Activated naive CD8-positive, alpha-beta T cell treated with anti-CD3 and anti-CD28 coated beads, Interleukin-2, amount 50 U/mL, for 24 hours (primary cell): Measurements from ENCODE around the gene SDHB.

Experiments used
- ATAC-seq: fragments of 150-1000 bp; cut with Tn5 transposase; one replicate; pipeline ENCODE4 v1.10.0; 2021
- DNase-seq: peaks from one replicate; pipeline ENCODE4 v3.0.0; 2021
- H3K27ac Mint-ChIP-seq: one replicate; pipeline ENCODE4 v1.8.0; 2021; ENCODE audit warnings: mild to moderate bottlenecking, mixed read lengths
- H3K27me3 Mint-ChIP-seq: one replicate; pipeline ENCODE4 v1.8.0; 2021; ENCODE audit warnings: mixed read lengths
- H3K36me3 Mint-ChIP-seq: one replicate; pipeline ENCODE4 v1.8.0; 2021; ENCODE audit warnings: low read depth, mixed read lengths
- H3K4me1 Mint-ChIP-seq: one replicate; pipeline ENCODE4 v1.8.0; 2021; ENCODE audit warnings: mixed read lengths
- H3K4me3 Mint-ChIP-seq: one replicate; pipeline ENCODE4 v1.8.0; 2021; ENCODE audit warnings: mild to moderate bottlenecking, moderate library complexity, mixed read lengths
- H3K9me3 Mint-ChIP-seq: one replicate; pipeline ENCODE4 v1.8.0; 2021; ENCODE audit warnings: mixed read lengths

SDHB gene

GRCh38 chr1:17004466-17005364, 49.1 kb downstream of the SDHB start:
- Mint-ChIP-seq H3K36me3 (peaks cover 10% of the 10 kb centered on the region), H3K4me1 (peaks cover 4% of the 10 kb centered on the region), H3K27me3 (no peaks in the 10 kb centered on the region), H3K27ac (no peak overlapping the region), H3K4me3 (no peak overlapping the region), H3K9me3 (no peaks in the 10 kb centered on the region)
- no peak for DNase-seq
- no peak for ATAC-seq

- no peak for DNase-seq
Measured at GRCh38 chr1:17002524-17002902, 51.3 kb downstream of the SDHB start.

GRCh38 chr1:17001760-17002523, 51.9 kb downstream of the SDHB start:
- no peaks in the 10 kb centered on the region for H3K9me3 Mint-ChIP-seq
- H3K27me3 Mint-ChIP-seq, result no peaks in the 10 kb centered on the region
- H3K36me3 Mint-ChIP-seq, result peaks cover 15% of the 10 kb centered on the region
- no peak overlapping the region for H3K4me3 Mint-ChIP-seq
- ATAC-seq (no peak), DNase-seq (no peak)
- no peak overlapping the region for H3K27ac Mint-ChIP-seq
- no peaks in the 10 kb centered on the region for H3K4me1 Mint-ChIP-seq

More at GRCh38 chr1:17002524-17002902, 51.3 kb downstream of the SDHB start:
- no peaks in the 10 kb centered on the region for H3K27me3 Mint-ChIP-seq
- no peaks in the 10 kb centered on the region for H3K4me1 Mint-ChIP-seq
- ATAC-seq, result no peak
- no peak overlapping the region for H3K4me3 Mint-ChIP-seq
- H3K9me3 Mint-ChIP-seq, result no peaks in the 10 kb centered on the region
- peaks cover 15% of the 10 kb centered on the region for H3K36me3 Mint-ChIP-seq
- H3K27ac Mint-ChIP-seq, result no peak overlapping the region

GRCh38 chr1:16999863-17000262, 54.0 kb downstream of the SDHB start:
- Mint-ChIP-seq H3K27ac (no peak overlapping the region), H3K27me3 (no peaks in the 10 kb centered on the region), H3K9me3 (no peaks in the 10 kb centered on the region), H3K4me3 (no peak overlapping the region), H3K4me1 (no peaks in the 10 kb centered on the region), H3K36me3 (peaks cover 18% of the 10 kb centered on the region)
- ATAC-seq (no peak), DNase-seq (no peak)

GRCh38 chr1:16998589-16998988, 55.2 kb downstream of the SDHB start:
- Mint-ChIP-seq H3K9me3 (no peaks in the 10 kb centered on the region), H3K4me1 (no peaks in the 10 kb centered on the region), H3K27ac (no peak overlapping the region), H3K27me3 (no peaks in the 10 kb centered on the region), H3K36me3 (peaks cover 12% of the 10 kb centered on the region), H3K4me3 (no peak overlapping the region)
- ATAC-seq (no peak), DNase-seq (no peak)

GRCh38 chr1:16996845-16997244, 57.0 kb downstream of the SDHB start:
- Mint-ChIP-seq H3K4me3 (no peak overlapping the region), H3K36me3 (peaks cover 10% of the 10 kb centered on the region), H3K9me3 (no peaks in the 10 kb centered on the region), H3K27ac (no peak overlapping the region), H3K4me1 (no peaks in the 10 kb centered on the region), H3K27me3 (no peaks in the 10 kb centered on the region)
- DNase-seq (no peak), ATAC-seq (no peak)

- H3K4me3 Mint-ChIP-seq, result no peak overlapping the region
- H3K36me3 Mint-ChIP-seq, result peaks cover 7% of the 10 kb centered on the region
- DNase-seq, result no peak
- H3K27me3 Mint-ChIP-seq, result no peaks in the 10 kb centered on the region
- H3K9me3 Mint-ChIP-seq, result no peaks in the 10 kb centered on the region
- H3K4me1 Mint-ChIP-seq, result no peaks in the 10 kb centered on the region
- H3K27ac Mint-ChIP-seq, result no peak overlapping the region
- ATAC-seq, result no peak
Measured at GRCh38 chr1:16993521-16994038, 60.3 kb downstream of the SDHB start.

GRCh38 chr1:16992675-16993074, 61.2 kb downstream of the SDHB start:
- Mint-ChIP-seq H3K4me3 (no peak overlapping the region), H3K9me3 (no peaks in the 10 kb centered on the region), H3K27ac (no peak overlapping the region), H3K4me1 (no peaks in the 10 kb centered on the region), H3K36me3 (peaks cover 4% of the 10 kb centered on the region), H3K27me3 (no peaks in the 10 kb centered on the region)
- ATAC-seq (no peak), DNase-seq (no peak)

GRCh38 chr1:16992102-16992501, 61.7 kb downstream of the SDHB start:
- Mint-ChIP-seq H3K36me3 (peaks cover 4% of the 10 kb centered on the region), H3K27me3 (no peaks in the 10 kb centered on the region), H3K9me3 (no peaks in the 10 kb centered on the region), H3K27ac (no peak overlapping the region), H3K4me3 (no peak overlapping the region), H3K4me1 (no peaks in the 10 kb centered on the region)
- no peak for DNase-seq
- no peak for ATAC-seq

GRCh38 chr1:16991571-16991970, 62.3 kb downstream of the SDHB start:
- Mint-ChIP-seq H3K27ac (no peak overlapping the region), H3K27me3 (no peaks in the 10 kb centered on the region), H3K36me3 (peaks cover 4% of the 10 kb centered on the region)

GRCh38 chr1:16989676-16990391, 64.0 kb downstream of the SDHB start:
- Mint-ChIP-seq H3K9me3 (no peaks in the 10 kb centered on the region), H3K27ac (no peak overlapping the region), H3K4me1 (no peaks in the 10 kb centered on the region), H3K27me3 (no peaks in the 10 kb centered on the region), H3K4me3 (no peak overlapping the region), H3K36me3 (peaks cover 5% of the 10 kb centered on the region)
- no peak for DNase-seq
- peak; percentile 21 for ATAC-seq

More at GRCh38 chr1:16991571-16991970, 62.3 kb downstream of the SDHB start:
- no peak overlapping the region for H3K4me3 Mint-ChIP-seq
- H3K4me1 Mint-ChIP-seq, result no peaks in the 10 kb centered on the region
- DNase-seq (no peak), ATAC-seq (no peak)
- no peaks in the 10 kb centered on the region for H3K9me3 Mint-ChIP-seq

- Mint-ChIP-seq H3K27me3 (peaks cover 1% of the 10 kb centered on the region), H3K27ac (no peak overlapping the region)
- ATAC-seq, result no peak
Measured at GRCh38 chr1:16988210-16988609, 65.6 kb downstream of the SDHB start.

GRCh38 chr1:16986962-16987361, 66.9 kb downstream of the SDHB start:
- ATAC-seq, result no peak
- Mint-ChIP-seq H3K4me1 (no peaks in the 10 kb centered on the region), H3K4me3 (no peak overlapping the region), H3K27me3 (peaks cover 7% of the 10 kb centered on the region), H3K36me3 (peaks cover 4% of the 10 kb centered on the region), H3K9me3 (no peaks in the 10 kb centered on the region), H3K27ac (no peak overlapping the region)
- no peak for DNase-seq

More at GRCh38 chr1:16988210-16988609, 65.6 kb downstream of the SDHB start:
- Mint-ChIP-seq H3K9me3 (no peaks in the 10 kb centered on the region), H3K4me3 (no peak overlapping the region), H3K36me3 (peaks cover 4% of the 10 kb centered on the region), H3K4me1 (no peaks in the 10 kb centered on the region)
- no peak for DNase-seq

- no peaks in the 10 kb centered on the region for H3K9me3 Mint-ChIP-seq
- H3K4me3 Mint-ChIP-seq, result no peak overlapping the region
- no peak for DNase-seq
- H3K27ac Mint-ChIP-seq, result no peak overlapping the region
- peaks cover 9% of the 10 kb centered on the region for H3K27me3 Mint-ChIP-seq
- H3K36me3 Mint-ChIP-seq, result peaks cover 4% of the 10 kb centered on the region
- H3K4me1 Mint-ChIP-seq, result no peaks in the 10 kb centered on the region
- no peak for ATAC-seq
Measured at GRCh38 chr1:16986560-16986959, 67.3 kb downstream of the SDHB start.
